HUES6 (cell line): ENCODE results near the gene VASP.
A peak's percentile ranks its signal among the peaks of the same experiment; 100 is the strongest.

Experiments
- H3K27ac ChIP-seq: 2 replicates; pipeline ENCODE4 v1.7.0; 2013; ENCODE audit warnings: low read depth, mild to moderate bottlenecking, low read length, inconsistent platforms
- H3K27me3 ChIP-seq: 2 replicates; pipeline ENCODE4 v1.6.1; 2013; ENCODE audit warnings: low read length; ENCODE audit not compliant: control insufficient read depth, insufficient read depth
- H3K36me3 ChIP-seq: 2 replicates; pipeline ENCODE4 v1.6.1; 2013; ENCODE audit warnings: low read length; ENCODE audit not compliant: control insufficient read depth, insufficient read depth
- H3K4me1 ChIP-seq: 2 replicates; pipeline ENCODE4 v1.6.1; 2013; ENCODE audit warnings: low read length; ENCODE audit not compliant: control insufficient read depth, insufficient read depth
- H3K4me3 ChIP-seq: 2 replicates; pipeline ENCODE4 v1.5.1; 2013; ENCODE audit warnings: low read depth, low read length
- H3K9ac ChIP-seq: one replicate; pipeline ENCODE4 v1.6.1; 2013; ENCODE audit warnings: mild to moderate bottlenecking, low read length
- H3K9me3 ChIP-seq: 2 replicates; pipeline ENCODE4 v1.6.1; 2013; ENCODE audit warnings: low read depth, low read length; ENCODE audit not compliant: control insufficient read depth, insufficient read depth

Gene VASP

DNA sequence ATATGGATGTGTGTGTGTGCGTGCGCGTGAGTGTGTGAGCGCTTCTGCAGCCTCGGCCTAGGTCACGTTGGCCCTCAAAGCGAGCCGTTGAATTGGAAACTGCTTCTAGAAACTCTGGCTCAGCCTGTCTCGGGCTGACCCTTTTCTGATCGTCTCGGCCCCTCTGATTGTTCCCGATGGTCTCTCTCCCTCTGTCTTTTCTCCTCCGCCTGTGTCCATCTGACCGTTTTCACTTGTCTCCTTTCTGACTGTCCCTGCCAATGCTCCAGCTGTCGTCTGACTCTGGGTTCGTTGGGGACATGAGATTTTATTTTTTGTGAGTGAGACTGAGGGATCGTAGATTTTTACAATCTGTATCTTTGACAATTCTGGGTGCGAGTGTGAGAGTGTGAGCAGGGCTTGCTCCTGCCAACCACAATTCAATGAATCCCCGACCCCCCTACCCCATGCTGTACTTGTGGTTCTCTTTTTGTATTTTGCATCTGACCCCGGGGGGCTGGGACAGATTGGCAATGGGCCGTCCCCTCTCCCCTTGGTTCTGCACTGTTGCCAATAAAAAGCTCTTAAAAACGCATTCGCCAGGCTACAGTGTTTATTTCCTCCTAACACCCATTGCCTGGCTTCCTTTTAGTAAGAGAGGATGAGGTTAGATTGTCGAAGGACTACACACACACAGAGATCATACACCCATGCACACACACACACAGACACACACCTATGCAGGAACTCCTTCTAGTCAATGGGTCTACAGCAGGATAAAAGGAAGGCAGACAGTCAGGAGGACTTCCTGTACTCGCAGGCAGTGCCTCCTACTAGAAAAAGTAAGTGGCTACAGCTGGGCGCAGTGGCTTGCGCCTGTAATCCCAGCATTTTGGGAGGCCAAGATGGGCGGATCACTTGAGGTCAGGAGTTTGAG lies 32.4 kb upstream of the VASP start:
- peaks cover 14% of the 10 kb centered on the region for H3K27me3 ChIP-seq
- no peak overlapping the region for H3K9ac ChIP-seq
- H3K4me3 ChIP-seq: no peak overlapping the region
- H3K9me3 ChIP-seq: no peaks in the 10 kb centered on the region
- H3K4me1 ChIP-seq: peaks cover 29% of the 10 kb centered on the region
- H3K27ac ChIP-seq: no peak overlapping the region
- no peaks in the 10 kb centered on the region for H3K36me3 ChIP-seq

DNA sequence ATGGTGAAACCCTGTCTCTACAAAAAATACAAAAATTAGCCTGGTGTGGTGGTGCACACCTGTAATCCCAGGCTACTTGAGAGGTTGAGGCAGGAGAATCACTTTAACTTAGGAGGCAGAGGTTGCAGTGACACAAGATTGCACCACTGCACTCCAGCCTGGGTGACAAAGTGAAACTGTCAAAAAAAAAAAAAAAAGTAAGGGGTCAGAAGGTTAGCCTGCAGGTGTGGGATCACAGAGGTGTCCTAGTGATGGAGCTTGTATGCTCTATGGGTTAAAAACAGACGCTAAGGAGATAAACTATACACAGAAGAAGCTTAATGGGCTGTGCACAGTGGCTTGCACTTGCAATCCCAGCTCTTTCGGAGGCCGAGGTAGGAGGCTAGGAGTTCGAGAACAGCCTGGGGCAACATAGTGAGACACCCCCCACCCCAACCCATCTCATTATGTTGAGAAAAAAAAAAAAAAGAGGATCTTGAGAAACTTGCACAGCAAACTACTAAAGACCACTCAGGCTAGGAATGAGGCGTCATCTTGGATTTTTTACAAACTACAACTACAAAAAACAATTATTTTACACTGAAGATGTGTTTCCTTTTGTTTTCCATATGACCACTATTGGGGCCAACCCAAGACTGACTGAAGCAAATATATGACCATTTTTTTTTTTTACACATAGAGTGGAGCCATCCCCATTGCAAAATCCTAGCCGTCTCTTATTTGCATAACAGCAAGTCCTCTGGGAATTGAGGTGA lies 31.6 kb upstream of the VASP start:
- H3K27ac ChIP-seq: no peak overlapping the region
- H3K36me3 ChIP-seq: no peaks in the 10 kb centered on the region
- H3K27me3 ChIP-seq: peaks cover 14% of the 10 kb centered on the region
- no peak overlapping the region for H3K9ac ChIP-seq
- no peak overlapping the region for H3K4me3 ChIP-seq
- no peaks in the 10 kb centered on the region for H3K9me3 ChIP-seq
- H3K4me1 ChIP-seq: peaks cover 25% of the 10 kb centered on the region

DNA sequence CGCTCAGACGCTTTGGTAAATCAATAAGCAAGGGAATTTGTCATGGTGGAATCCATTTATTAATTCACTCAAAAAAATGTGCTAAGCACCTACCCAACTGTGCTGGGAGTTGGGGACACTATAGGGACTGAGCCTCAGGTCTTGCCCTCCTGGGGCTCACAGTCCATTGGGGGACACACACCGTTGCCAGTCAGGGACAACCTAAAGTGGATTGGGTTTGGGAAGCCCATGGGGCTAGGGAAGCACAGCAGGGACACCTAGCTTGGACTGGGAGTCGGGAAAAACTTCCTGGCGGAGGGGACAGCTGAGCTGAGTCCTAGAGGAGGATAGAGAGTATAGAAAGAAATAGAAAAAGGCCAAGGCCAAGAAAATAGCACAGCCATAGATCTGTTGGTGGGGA lies 31.0 kb upstream of the VASP start:
- Histone ChIP-seq H3K9ac (no peak overlapping the region), H3K4me3 (no peak overlapping the region)

DNA sequence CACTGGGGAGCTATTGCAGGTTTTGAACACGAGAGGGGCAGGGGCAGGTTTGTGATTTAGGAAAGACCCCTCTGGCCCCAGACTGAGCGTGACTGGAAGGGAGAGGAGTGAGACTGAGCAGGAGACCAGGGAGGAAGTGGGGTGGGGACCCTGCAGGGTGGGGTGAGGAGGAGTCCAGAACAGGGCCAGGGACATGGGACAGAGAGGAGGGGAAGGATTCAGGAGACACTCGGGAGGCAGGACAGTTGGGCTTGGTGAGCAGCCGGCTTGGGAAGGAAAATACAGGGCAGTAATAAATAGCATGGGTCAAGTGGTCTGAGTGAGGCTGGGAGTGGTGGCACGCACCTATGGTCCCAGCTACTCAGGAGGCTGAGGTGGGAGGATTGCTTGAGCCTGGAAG lies 30.1 kb upstream of the VASP start:
- no peaks in the 10 kb centered on the region for H3K36me3 ChIP-seq
- no peak overlapping the region for H3K9ac ChIP-seq
- H3K27me3 ChIP-seq: peaks cover 8% of the 10 kb centered on the region
- H3K4me3 ChIP-seq: no peak overlapping the region
- no peaks in the 10 kb centered on the region for H3K9me3 ChIP-seq
- no peak overlapping the region for H3K27ac ChIP-seq
- H3K4me1 ChIP-seq: peaks cover 24% of the 10 kb centered on the region

More for the DNA sequence above, 31.0 kb upstream of the VASP start:
- H3K27ac ChIP-seq: no peak overlapping the region
- H3K36me3 ChIP-seq: no peaks in the 10 kb centered on the region
- no peaks in the 10 kb centered on the region for H3K9me3 ChIP-seq
- H3K27me3 ChIP-seq: peaks cover 14% of the 10 kb centered on the region
- peaks cover 25% of the 10 kb centered on the region for H3K4me1 ChIP-seq

GRCh38 chr19:45477713-45478453 lies 29.4 kb upstream of the VASP start:
- Histone ChIP-seq H3K4me1 (peaks cover 17% of the 10 kb centered on the region), H3K4me3 (peak overlapping the region; percentile 78), H3K36me3 (no peaks in the 10 kb centered on the region), H3K27me3 (peaks cover 1% of the 10 kb centered on the region), H3K9me3 (no peaks in the 10 kb centered on the region), H3K9ac (peak overlapping the region; percentile 98), H3K27ac (no peak overlapping the region)

- H3K9ac ChIP-seq: peak overlapping the region; percentile 98
- H3K4me3 ChIP-seq: peak overlapping the region; percentile 78
- H3K4me1 ChIP-seq: peaks cover 12% of the 10 kb centered on the region; the same call in 1 of the 2 replicates
- no peaks in the 10 kb centered on the region for H3K36me3 ChIP-seq
- no peaks in the 10 kb centered on the region for H3K9me3 ChIP-seq
- H3K27me3 ChIP-seq: no peaks in the 10 kb centered on the region; the same call in 1 of the 2 replicates
- H3K27ac ChIP-seq: peak overlapping the region; percentile 99
Measured at GRCh38 chr19:45478454-45479238, 28.6 kb upstream of the VASP start.

GRCh38 chr19:45483033-45483432 lies 24.2 kb upstream of the VASP start:
- H3K4me3 ChIP-seq: no peak overlapping the region
- no peak overlapping the region for H3K9ac ChIP-seq
- H3K9me3 ChIP-seq: no peaks in the 10 kb centered on the region
- 0 out of 2 replicates have a peak, but pooled peaks cover 3% of the 10 kb centered on the region for H3K36me3 ChIP-seq
- H3K4me1 ChIP-seq: peaks cover 6% of the 10 kb centered on the region; the same call in 1 of the 2 replicates
- no peak overlapping the region for H3K27ac ChIP-seq
- H3K27me3 ChIP-seq: no peaks in the 10 kb centered on the region

GRCh38 chr19:45484273-45484945 lies 22.9 kb upstream of the VASP start:
- Histone ChIP-seq H3K4me1 (0 out of 2 replicates have a peak, but pooled peaks cover 4% of the 10 kb centered on the region), H3K9me3 (no peaks in the 10 kb centered on the region), H3K4me3 (no peak overlapping the region), H3K9ac (no peak overlapping the region), H3K36me3 (0 out of 2 replicates have a peak, but pooled peaks cover 11% of the 10 kb centered on the region), H3K27me3 (no peaks in the 10 kb centered on the region), H3K27ac (no peak overlapping the region)

DNA sequence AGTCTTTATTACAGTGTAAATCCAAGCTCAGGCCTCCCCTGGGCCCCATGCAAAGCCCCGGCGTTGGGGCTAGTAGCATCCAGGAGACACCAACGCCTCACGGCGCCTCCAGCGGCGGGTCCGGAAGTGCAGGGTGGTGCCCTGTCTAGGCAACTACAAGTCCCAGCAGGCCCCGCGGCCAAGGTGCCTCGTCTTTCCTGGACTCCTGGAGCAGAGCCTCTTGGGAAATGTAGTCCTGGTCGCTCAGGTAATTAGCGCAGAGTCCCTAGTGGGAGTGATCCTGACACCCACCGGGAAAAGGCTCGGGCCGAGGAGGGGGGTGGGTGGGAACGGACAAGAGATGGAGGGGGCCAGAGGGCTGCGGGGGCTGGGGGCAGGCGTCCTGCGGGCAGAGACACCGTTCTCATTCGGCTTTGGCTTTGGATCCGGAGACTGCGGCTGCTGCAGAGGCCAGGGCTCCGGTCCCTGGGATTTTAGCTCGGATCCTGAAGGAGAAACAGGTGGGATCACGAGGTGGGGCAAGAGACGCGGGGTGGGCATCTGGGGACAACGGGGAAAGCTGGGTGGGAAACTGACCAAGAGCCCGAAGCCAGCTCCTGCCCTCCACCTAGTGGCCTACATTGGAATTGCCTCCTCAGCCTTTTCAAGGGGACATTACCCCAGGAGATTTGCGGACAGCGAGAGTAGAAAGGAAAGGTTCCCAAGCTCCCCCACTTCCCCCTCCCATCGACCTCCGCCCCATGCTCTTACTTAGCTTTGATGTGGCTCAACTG lies 21.8 kb upstream of the VASP start:
- Histone ChIP-seq H3K36me3 (0 out of 2 replicates have a peak, but pooled peaks cover 11% of the 10 kb centered on the region), H3K9ac (no peak overlapping the region), H3K27me3 (no peaks in the 10 kb centered on the region), H3K9me3 (no peaks in the 10 kb centered on the region), H3K4me1 (0 out of 2 replicates have a peak, but pooled peaks cover 4% of the 10 kb centered on the region), H3K4me3 (peak overlapping the region; percentile 58), H3K27ac (peak overlapping the region; percentile 35; the same call in 1 of the 2 replicates)
